Measurements from ENCODE around the gene HEPHL1.

The HEPHL1 gene

DNA sequence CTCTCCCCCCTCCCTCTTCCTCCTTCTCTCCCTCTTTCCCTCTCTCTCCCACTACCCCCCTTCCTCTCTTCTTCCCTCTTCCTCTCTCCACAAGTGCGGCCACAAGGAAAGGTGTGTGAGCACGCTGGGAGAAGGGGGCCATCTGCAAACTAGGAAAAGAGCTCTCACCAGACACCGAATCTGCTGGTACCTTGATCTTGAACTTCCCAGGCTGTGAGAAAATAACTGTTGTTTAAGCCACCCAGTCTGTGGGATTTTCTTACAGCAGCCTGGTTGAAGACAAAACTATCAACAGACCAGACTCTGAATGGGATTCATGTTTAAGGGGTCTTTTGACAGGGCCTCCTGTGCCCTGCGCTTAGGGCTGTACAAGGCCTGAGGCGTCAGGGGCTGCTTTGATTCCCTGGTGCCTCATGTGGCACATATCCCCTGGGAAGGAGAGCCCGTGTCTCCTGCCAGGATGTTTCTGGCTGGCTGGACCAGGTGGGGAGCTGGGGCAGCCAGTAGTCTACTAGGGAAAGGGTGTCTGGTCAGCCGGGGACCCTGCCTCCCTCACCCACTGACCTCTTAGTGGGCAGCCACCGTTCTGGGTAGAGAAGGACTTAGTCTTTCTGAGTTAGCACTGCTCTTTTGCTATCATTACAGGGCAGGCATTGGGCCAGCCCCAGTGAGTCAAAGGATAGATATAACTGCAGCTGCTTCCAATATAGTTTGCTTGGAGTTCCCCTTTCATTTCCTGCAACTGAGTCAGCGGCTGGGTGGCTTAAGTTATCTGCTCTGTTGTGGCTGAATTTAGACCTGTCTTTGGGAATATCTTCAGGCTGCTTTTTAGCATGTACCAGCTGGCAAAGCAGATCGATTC lies 113.7 kb downstream of the HEPHL1 start:
- H3K27ac ChIP-seq = no peak overlapping the region

DNA sequence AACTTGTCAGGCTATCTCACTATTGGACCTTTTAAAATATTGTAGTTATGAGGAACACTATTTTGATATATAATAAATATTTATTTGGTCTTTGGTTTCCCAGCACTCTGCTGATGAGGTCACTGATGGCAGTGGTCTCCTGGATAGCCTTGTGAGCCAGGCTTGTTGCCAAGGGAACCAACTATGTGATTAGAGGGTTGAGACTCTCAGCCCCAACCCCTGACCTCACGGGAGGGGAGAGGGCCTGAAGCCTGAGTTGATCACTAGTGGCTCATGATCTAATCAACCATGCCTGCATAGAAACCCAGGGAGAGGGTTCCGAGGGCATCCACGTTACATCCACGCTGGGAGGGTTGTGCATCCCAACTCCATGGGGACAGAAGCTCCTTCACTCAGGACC lies 118.3 kb downstream of the HEPHL1 start:
- no peak overlapping the region for H3K27ac ChIP-seq
- no peak for TF ChIP-seq ZFX (IDR thresholded peaks at IDR 0.05; ENCODE audit: borderline replicate concordance)
- TF ChIP-seq, protein P1, sequence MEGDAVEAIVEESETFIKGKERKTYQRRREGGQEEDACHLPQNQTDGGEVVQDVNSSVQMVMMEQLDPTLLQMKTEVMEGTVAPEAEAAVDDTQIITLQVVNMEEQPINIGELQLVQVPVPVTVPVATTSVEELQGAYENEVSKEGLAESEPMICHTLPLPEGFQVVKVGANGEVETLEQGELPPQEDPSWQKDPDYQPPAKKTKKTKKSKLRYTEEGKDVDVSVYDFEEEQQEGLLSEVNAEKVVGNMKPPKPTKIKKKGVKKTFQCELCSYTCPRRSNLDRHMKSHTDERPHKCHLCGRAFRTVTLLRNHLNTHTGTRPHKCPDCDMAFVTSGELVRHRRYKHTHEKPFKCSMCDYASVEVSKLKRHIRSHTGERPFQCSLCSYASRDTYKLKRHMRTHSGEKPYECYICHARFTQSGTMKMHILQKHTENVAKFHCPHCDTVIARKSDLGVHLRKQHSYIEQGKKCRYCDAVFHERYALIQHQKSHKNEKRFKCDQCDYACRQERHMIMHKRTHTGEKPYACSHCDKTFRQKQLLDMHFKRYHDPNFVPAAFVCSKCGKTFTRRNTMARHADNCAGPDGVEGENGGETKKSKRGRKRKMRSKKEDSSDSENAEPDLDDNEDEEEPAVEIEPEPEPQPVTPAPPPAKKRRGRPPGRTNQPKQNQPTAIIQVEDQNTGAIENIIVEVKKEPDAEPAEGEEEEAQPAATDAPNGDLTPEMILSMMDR (IDR thresholded peaks at IDR 0.05) = no peak

More for the DNA sequence above, 113.7 kb downstream of the HEPHL1 start:
- no peak for TF ChIP-seq ZFX (IDR thresholded peaks at IDR 0.05; ENCODE audit: borderline replicate concordance)
- TF ChIP-seq, protein P1 (IDR thresholded peaks at IDR 0.05) = no peak

DNA sequence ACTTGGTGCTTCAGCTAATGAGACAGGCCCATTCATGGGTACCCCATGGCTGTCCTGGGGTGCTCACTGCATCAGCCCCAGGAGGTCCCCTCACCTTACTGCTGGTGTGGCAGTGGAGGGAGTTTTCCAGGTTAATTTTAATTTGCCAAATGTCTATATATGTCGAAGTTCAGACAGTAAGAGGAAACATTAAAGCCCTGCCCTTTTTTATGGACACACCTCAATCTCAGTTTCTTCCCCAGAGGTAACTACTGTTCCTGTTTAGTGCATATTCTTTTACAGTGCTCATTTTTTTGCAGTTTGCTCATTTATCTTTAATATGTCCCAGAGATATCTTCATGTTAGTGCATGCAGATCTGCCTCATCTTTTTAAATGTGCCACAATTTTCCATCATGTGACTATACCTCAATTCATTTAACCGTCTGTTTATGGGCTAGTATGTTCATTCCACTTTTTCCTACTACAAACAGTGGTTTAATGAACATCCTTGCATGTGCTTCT lies 119.1 kb downstream of the HEPHL1 start:
- no peak overlapping the region for H3K27ac ChIP-seq
- no peak for TF ChIP-seq ZFX (IDR thresholded peaks at IDR 0.05; ENCODE audit: borderline replicate concordance)
- TF ChIP-seq, protein P1 (IDR thresholded peaks at IDR 0.05) = no peak

DNA sequence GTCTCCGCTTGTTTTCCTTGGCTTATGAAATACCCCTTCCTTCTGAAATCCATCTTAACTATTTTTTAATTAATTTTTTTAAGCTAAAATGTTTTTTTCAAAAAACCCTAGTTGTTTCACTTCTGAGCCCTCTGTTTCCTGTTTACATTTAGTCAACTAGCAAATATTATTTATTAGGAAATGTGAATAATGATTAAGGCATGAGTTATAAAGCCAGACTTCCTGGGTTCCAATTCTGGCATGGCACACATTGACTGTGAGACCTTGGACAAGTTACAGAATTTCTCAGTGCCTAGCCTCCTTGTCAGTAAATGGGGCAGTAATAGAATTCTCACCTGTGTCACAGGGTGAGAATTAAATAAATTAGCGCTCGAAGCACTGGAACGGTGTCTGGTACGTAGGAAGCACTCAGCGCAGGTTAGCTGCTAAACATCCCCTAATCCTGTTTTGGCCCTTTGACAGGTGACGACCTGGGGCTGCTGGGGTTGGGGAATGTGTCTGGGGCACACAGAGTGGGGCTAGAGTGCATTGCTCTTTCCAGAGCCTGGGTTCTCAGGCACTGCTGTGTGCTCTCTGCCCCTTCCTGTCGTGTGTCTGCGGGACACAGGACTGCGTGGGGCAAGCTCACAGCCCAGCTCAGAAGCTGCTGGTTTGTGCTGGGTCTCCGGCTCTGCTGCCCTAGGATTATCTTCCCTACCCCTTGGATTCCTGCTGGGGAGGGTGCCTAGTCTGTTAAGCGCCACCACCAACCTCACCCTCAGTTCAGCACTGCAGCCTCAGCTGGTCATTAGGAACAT lies 120.6 kb downstream of the HEPHL1 start:
- no peak for TF ChIP-seq ZFX (IDR thresholded peaks at IDR 0.05; ENCODE audit: borderline replicate concordance)
- TF ChIP-seq, protein P1 (IDR thresholded peaks at IDR 0.05) = no peak
- H3K27ac ChIP-seq = no peak overlapping the region

DNA sequence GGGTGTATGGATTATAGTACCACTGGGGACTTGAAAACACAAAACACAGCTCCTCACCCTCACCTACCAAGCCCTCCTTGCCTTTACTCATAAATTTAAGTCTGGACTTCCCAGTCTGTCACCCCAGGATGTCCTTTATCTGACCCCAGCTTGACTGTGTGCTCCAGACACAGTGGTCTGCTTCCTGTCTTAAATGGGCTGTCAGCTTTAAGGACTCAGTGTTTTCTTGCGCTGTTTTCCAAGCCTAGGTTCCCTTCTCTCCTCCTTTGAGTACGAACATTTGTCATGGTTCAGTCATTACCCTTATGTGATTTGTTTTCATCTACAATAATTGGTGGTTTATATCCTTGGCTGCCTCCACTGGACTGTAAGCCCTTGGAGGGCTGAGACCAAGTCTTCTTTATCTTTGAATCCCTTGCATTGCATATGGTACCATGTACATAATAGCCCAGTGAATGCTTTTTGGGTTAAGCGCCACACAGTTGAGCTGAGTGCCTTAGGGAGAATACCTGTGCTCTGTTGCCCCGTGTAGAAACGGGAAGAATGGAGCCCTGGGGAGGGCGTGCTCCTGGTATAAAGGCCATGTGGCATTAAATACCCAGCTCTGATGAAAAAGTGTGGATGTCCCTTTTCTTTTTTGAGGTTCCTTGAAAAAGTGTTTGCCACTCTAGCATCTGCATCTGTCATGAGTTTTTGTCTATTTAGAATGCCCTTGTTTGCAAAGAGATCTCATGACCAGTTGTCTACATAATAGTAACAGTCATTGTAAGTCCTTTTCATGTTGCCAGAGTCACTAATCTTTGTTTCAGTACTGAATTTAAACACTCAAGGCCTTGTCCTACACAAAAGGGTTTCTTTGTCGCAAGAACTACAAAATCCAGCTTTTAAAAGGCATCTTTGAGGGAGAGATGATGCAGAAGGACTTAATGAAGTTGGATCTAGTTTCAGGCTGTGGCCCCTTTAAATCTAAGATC lies 121.4 kb downstream of the HEPHL1 start:
- H3K27ac ChIP-seq = no peak overlapping the region
- TF ChIP-seq, protein P1 (IDR thresholded peaks at IDR 0.05) = no peak
- no peak for TF ChIP-seq ZFX (IDR thresholded peaks at IDR 0.05; ENCODE audit: borderline replicate concordance)

DNA sequence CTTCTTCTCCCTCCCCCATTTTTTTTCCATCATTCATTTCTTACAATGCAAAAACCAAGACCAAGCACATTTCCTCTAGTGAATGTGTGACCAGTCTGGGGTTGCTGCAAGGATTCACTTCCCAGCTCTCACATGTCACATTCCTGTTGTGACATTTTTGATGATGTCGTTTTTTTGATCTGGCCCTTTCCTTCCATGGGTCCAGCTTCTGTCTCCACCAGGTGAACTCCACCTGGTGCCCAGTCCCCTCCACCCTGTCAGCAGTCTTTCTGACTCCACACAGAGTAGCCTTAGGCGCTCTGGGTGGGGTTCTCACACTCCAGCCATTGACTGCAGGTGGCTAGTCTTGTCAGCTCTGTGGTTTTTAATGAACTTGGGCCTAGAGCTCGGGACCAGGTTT lies 123.1 kb downstream of the HEPHL1 start:
- TF ChIP-seq ZFX (IDR thresholded peaks at IDR 0.05; ENCODE audit: borderline replicate concordance) = no peak
- TF ChIP-seq, protein P1 (IDR thresholded peaks at IDR 0.05) = no peak
- H3K27ac ChIP-seq = no peak overlapping the region
